HG02938 (cell line): ENCODE results near the gene KRT1.

Source experiments
- ATAC-seq: cut with Tn5 transposase; IDR thresholded peaks from one replicate; pipeline ENCODE4 v1.9.1; 2021; ENCODE audit warnings: mild to moderate bottlenecking, moderate library complexity; ENCODE audit not compliant: unreplicated experiment

The KRT1 gene

DNA sequence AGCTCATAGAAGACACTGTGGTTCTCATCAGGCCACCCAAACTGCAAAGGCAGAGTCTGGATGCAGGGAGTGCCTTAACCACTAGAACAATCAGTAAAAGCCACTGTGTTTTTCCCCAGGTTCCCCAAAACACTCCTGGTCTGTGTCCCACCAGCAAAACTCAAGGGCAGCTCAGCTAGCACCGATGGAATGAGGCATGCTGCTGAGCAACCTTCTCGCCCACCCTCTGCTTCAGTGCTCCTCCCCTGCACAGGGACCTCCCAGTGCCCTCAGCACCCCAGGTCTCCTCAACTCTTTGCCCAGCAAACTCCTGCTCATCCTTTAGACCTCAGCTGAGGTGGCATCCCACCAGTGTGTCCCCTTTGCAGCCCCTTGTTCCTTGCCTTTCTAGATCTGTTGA, 19.2 kb upstream of the KRT1 start:
- no peak for ATAC-seq

DNA sequence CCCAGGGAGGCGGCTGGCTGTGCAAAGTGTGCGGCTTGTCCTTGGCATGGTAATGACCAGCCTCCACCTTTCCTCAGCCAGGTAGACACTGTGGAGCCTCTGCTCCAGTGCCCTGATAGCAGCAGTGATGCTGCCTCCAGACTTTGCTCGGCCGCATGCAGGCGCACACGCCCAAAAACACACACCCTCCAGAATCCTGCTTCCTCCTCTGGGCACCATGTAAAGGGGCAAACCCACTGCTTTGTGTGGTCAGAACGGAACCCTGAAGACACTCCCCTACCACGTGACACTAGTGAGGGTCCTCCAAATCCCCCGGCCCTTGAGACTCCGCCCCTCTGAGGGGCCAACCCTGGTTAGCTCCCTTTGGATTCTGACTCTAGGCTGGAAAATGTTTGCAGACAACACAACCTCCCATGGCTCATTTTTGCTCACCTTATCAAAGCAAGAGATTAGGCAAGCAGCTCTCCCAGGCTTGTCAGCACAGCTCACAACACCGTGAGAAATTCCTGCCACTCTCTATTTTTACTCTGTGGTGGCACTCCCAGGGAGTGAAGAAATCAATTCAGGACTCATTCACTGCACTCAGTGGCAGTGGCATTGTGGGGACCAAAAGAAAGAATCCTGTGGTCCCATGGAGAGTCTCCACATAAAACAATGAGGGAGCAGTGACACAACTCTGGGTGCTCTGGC, 18.6 kb upstream of the KRT1 start:
- no peak for ATAC-seq

DNA sequence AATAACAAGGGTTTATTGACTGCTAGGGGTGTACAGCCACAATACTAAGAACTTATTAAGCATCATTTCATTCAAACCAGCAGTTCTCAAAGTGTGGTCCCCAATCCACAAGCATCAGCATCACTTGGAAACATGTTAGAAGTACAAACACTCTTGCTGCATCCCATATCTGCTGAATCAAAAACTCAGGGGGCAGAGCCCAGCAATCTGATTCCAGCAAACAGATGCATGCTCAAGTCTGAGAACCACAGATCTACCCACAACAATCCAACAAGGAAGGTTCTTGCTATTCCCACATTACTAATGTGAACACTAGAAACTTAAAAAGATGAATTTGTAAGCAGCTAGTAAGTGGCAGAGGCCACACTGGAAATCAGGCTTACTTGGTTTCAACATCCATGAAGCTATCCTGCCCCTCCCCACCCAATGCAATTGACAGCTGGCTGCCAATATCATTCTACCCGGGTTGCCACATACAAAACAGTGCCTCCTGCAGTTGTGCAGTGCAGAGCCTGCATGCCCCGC, 16.9 kb upstream of the KRT1 start:
- ATAC-seq, result no peak

DNA sequence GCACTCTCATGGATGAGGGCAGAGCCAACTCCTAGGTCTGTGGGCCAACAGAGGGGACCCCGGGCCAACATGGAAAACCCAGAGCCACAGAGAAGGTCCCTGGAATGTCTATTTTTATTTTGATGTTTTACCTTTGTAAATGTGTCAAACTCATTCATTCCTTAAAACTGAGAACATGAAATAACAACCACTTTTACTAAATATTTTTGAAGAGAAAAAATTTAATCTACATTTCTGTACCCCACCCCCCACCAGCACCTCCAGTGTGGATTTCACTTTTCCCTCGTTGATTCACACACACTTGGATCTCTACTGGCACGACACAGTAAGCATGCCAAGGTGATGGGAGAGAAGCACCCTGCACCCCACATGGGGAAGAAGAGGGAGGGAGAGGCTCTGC, 16.4 kb upstream of the KRT1 start:
- no peak for ATAC-seq

DNA sequence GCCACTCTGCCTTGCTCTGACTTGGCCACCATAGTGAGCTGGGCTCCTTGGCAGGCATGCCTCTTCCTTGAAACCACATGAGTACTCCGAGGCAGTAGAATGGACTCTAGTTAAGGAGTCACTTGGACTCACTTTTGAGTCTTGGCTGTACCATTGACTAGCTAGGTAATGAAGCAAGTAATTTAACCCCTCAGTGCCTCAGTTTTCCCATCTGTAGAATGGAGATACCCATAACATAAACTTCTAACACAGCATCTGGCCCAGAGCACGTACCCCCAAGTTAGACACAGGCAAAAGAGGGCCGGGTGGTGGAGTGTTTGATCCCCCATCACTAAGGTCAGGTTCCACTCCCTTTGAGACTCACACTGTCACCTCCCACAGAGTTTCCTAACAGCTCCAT, 14.8 kb upstream of the KRT1 start:
- no peak for ATAC-seq

DNA sequence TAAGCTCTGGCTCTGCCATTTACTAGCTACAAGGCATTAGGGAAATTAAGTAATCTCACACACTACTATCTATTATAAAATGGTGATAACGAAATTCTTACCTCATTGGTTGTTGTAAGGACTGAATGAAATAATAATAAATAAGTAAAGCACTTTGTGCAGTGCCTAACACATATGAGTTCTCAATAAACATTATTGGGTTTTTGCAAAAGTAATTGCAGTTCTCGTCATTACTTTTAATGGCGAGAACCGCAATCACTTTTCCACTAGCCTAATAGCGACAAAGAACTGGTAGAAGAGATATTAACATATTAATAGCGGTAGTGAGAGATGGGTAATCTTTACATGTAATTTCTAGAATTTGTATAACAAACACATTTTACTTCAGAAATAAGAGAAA, 13.9 kb upstream of the KRT1 start:
- ATAC-seq, result no peak

DNA sequence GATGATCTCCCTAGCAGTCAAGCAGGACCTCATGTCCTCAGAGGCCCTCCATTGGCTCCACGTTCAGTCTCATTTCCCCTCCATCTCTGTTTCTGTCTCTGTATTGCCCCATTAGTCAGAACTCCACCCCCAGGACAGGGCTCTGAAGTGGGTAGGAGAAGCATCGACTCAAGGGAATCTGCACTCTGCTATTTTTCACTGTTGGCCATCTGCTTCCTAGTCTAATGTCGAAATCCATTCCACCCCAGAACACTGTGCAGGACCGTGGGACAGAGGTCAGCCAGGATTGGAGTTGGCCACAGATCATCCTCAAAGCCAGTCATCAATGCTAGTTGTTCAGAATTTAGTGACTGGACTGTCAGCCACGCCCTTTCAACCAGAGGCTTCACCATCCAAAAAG, 13.1 kb upstream of the KRT1 start:
- ATAC-seq, result no peak

DNA sequence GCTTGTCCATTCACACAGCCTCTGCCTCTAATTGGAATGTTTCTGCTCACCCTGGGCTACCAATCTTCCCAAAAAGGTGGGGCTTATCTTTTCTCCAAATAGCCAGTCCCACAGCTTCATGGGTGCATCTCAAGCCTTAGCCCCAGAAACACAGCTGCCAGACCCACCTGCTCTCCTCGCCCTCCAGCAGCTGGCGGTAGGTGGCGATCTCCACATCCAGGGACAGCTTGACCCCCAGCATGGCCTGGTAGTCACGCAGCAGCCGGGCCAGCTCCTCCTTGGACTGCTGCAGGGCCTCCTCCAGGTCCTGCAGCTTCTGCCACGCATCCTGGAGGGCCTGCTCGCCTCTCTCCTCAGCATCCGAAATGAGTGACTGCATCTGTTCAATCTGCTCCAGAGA, 12.0 kb upstream of the KRT1 start:
- ATAC-seq, result no peak

DNA sequence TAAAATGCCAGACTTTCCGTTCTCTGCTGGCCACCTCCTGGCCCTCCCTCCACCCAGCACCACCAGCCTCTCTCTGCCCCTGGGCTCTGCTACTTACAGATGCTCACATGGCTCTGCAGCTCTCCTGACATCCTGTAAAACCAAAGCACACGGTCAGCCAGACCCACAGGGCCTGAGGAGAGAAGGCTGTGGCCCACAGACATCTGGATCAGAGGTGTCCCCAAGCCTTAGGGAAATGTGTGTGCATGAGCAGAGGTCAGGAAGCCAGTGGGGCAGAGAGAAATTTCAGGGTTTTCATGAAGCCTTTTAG, 11.6 kb upstream of the KRT1 start:
- no peak for ATAC-seq

DNA sequence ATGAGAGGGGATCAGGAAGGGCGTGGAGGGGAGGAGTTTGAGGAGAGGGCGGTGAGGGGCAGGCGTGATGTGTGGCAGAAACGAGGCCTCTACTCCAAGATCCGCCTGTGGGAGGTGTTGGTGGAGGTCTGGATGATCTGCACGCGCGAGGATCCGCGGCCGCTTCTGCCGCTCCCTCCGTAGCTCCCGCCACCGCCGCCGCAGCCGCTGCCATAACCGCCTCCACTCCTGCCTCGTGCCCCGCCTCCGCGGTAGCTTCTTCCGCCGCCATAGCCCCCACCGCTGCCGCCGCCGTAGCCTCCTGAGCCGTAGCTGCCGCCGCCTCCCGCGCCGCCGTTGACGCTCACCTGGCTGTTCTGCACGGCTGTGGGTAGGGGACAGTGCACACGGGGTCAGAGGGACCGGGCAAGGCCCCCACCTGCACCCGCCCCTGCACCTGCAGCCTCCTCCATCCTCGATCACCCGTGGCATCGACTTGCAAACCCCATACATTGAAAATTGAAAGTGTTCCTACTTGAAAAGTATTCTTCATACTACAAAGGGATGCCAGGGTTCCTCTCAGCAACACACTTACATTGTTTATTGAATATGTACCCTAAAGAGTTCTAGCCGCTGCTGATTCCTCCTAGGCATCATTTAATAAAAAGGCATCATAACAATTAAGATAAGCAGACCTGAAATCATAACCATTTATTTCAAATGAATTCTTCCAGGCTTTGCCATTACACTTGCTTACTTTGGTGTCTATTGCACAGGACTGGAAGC, 11.1 kb upstream of the KRT1 start:
- no peak for ATAC-seq

DNA sequence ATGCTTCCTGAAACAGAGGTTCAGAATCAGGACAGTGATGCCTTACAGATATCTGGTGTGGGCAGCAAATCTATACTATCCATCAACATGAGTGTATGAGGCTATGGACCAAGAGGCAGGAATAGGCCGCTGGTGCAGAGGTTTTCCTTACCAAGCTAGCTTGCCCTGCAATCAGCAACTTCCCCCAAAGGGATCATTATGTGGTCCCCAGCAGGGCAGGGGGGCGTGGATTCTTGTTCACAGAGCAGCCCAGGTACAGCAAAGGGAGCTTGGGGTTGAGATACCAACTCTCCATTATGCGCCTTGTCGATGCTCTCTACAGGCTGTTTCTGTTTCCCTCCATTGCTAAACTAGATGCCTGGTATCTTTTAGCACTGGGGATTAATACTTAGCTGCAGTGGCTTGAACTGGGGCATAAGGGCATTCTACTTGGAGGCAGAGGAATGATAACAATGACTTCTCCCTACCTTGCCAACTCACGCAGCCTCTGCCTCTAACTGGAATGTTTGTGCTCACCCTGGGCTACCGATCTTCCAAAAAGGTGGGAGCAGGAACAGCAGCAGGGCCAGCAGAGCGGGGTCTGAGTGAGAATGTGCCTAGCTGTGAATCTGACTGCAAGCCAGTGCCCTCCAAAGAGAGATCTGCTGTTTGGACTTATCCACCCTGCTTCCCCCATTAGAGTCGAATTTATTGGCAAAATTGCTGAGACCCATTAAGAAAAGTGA, 10.3 kb upstream of the KRT1 start:
- no peak for ATAC-seq

DNA sequence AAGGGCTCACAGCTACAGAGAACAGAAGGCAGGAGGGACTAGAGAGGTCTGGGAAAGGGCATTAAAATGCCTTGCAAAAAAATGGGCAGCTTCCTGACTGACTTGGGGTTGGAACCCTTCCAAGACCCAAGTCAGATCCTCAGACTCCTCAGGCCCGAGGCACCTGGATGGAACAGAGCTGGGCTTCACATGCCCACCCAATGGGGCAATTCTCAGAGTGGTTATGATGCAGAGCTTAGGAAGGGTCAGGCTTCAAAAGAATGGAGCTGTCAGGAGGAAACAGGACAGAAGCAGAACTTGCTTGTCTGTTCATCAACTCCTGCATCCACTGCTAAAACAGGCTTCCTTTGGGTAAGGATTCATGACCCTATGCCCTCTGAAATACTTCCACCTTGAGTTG, 9.7 kb upstream of the KRT1 start:
- no peak for ATAC-seq

DNA sequence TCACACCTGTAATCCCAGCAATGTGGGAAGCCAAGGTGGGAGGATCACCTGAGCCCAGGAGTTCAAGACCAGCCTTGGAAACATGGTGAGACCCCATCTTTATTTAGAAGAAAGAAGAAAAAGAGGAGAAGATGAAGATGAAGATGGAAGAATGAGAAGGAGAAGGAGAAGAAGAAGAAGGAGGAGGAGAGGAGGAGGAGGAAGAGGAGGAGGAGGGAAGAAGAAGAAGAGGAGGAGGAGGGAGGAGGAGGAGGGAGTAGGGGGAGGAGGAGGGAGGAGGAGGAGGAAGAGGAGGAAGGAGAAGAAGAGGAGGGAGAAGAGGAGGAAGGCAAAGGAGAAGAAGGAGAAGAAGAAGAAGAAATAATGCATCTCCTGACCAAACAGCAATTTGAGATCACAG, 9.0 kb upstream of the KRT1 start:
- ATAC-seq, result no peak

DNA sequence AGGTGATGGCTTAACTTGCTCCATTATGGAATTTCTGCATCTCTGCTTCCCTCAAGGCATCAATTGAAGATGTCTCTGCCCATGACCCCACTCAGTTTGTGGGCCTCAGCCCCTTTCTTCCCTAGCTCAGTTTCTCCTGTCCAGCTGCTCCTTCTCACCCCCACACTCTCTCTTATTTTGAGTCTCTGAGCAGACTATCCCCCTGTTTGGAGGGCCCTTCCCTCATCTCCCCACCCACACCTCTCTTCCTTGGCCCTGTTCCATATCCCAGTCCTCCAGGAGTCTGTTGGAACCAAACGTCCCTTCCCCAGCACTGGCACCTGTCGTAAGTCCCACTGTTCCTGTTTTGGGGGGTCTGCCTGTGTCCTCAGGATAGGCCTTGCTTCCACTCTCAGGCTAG, 8.3 kb upstream of the KRT1 start:
- ATAC-seq, result no peak

DNA sequence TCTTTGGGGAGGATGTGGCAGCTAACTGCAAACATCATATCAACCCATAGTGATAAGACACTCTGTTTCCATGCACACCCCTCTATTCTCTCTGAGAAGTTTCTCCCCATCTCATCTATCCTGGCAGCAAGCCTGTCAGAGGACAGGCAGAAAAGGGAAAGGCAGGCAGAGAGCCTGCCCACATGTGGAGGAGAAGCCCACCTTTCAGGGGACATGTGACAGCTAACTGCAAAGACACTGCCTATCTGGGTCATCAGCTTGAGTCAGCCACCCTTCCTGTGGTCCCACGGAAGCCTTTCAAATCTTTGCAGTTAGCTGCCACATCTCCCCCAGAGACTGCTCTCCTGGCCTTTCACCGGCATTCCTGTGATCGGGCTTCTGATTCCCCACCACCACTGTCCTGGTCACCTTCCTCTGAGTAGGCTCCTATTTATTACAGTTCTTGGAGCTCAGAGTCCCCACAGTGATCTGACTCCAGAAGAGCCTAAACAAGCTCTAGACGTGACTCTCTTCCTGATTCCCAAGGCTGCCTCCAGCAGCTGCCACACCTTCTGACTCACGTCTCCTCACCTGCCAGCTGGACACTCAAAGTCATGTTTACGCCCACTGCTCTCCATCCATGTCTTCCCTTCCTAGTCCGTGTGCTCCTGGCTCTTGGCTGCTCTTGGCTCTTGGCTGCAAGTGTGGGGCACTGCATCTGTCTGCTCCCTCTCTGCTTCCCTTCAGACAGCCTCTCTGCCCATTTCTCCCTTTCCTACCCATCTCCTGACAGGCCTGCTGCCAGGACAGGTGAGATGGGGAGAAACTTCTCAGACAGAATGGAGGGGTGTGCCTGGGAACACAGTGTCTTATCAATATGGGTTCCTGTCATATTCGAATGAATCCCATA, 7.5 kb upstream of the KRT1 start:
- ATAC-seq, result no peak

DNA sequence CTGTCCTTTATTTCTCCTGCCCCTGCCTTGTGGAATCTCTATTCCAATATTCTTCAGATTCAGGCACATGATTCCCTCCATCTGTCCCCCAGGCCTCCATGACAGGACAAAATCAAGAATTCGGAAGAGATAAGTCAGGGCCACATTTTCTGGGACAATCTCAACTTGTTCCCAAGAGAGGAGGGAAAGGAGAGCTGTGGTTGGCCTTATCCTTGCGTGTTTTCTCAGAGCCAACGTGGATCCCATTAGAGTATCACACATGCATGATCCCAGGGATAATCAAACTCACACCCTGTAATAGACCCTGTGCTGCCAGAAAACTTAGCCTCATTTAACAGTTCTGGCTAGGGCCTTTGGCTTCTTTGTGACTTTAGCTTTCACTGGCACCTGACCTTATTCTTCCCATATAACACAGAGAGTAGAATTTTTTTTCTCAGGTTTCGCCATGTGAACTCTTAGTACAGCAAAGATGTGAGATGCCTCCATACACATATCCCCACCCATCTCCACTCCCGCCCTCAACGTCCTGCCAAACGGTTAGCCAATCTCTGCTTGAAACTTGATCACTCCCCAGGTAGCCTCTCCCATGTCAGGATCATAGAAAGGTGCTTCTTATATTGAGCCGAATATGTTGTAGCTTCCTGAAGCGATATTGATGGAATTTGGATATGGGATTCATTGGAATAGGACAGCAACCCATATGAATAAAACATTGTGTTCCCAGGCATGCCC, 6.7 kb upstream of the KRT1 start:
- ATAC-seq, result no peak

DNA sequence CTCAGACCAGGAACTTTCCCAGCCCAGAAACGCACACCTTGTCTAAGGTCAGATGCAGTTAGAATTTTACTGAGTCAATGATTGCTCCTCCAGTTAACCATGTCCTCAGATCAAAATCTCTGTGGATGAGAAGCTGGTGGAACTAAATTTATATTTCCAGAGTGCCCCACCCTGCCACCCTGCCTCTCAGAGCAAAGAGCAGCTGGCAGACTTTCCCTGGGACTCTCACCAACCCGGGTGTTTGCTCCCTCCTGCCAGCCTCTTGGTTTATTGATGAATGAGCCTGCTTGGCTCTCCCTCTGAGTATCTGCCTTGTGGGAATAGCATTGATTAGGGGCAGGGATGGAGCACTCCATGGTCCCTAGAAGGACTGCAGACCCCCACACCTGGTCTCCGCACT, 5.9 kb upstream of the KRT1 start:
- no peak for ATAC-seq

DNA sequence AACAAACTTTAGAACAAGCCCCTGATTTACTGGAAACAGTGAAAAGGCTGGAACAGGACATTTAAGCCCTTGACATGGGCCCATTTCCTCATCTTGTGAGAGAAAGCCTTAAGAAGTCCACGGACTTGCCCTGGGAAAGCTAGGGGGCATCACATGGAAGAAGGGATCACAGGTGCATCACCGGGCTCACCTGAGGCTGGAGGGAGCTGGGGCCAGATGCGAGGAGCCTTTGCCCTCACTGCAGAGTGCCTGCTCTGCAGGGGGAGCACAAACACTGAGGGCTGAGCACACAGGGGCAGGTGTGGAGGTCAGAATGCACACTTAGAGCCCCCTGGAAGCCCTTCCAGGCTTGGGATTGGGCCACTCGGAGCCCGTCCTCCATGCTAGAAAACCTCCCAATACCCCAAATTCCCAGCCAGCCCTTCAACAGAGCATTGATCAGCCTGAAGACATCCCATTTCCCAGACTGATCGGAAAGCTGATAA, 5.2 kb upstream of the KRT1 start:
- ATAC-seq, result no peak

DNA sequence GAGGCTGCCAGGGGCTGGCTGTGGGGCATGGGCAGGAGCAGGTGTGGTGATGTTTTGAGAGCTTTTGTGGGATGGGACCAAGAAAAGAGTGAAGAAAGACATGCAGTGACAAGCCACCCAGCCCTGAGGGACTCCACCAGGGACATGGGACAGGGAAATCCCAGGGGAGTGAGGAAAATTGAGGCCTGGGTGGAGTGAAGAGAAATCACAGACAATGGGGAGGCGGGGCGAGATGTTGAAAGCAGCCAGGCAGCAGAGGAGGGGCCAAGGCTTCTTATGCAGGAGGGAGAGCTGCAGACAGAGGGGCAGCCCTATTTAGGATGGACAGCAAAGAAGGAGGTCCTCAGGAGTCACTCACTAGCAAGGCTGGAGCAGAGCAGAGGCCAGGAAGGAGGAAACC, 4.2 kb upstream of the KRT1 start:
- ATAC-seq, result no peak

DNA sequence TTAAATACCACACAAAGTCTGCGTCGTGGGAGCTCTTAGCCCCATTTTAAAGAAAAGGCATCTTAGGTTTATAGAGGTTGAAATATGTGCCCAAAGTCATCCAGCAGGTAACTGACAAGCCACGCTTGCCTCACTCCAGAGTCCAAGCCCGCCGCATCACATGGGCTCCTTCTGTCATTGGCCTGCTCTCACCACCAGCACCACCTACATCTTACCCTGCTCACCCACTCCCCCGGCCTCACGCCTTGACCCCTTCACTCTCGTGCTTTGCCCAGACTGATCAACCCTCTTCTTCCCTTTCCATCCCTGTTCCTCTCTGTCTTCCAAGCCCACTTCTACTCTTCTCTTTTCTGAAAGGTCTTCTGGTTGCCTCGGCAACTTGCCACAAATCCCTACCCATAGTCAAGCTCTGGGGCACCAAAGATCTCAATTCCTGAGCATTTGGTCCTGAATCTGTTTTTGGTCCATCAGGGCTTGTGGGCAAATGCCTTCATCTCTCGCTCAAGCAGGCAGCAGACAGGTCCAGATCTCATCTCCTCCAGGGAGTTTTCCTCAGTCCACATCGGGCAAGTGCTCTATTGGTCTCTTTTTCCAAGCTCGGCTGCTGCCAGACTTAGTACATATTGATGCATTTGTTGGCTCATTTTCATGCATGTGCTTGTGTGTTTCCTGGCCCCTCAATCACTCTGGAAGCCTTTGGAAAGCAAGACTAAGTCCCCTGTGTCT, 3.5 kb upstream of the KRT1 start:
- ATAC-seq, result no peak
